ENCODE results near the gene MSX1. TPM values are rescaled to one million over a fixed set of nuclear protein-coding genes. Genes with fewer than 3 reads are reported as not detected.

Gene MSX1
- total RNA-seq, 1 experiment from 2014 or later: not detected

- Histone ChIP-seq H3K27ac (no peak overlapping the region), H3K4me3 (no peak overlapping the region), H3K4me1 (replicated peaks; ENCODE audit: insufficient read depth) (no peaks in the 10 kb centered on the region), H3K4me2 (no peak overlapping the region), H3K27me3 (ENCODE audit: insufficient read depth, low read depth) (no peaks in the 10 kb centered on the region), H3K9me2 (ENCODE audit: insufficient read depth) (no peaks in the 10 kb centered on the region), H4K20me1 (ENCODE audit: insufficient read depth) (no peaks in the 10 kb centered on the region), H3K36me3 (ENCODE audit: low read depth) (no peaks in the 10 kb centered on the region), H2AFZ (no peak overlapping the region), H3K79me2 (ENCODE audit: low read depth) (no peaks in the 10 kb centered on the region), H3K9me3 (ENCODE audit: insufficient read depth, low read depth) (no peaks in the 10 kb centered on the region), H3F3A (ENCODE audit: insufficient read depth, low read depth) (no peaks in the 10 kb centered on the region)
- ChIA-PET CTCF (no interaction called here), POLR2A (ENCODE audit: unreplicated experiment) (no interaction called here)
- no peak for DNase-seq
- intact Hi-C loops (cut with micrococcal nuclease; ENCODE audit: unreplicated experiment): no loop called here
- TF ChIP-seq CTCF (conservative IDR thresholded peaks at IDR 0.05) (no peak), EZH2 (IDR thresholded peaks at IDR 0.05; ENCODE audit: low read depth) (no peak)
- no TSS peak for BruUV-seq (replicated peaks)
Observed at GRCh38 chr4:4823621-4824162, 35.8 kb upstream of the MSX1 start.

GRCh38 chr4:4824232-4824631 is 35.2 kb upstream of the MSX1 start:
- no peaks in the 10 kb centered on the region for H3K27me3 ChIP-seq (ENCODE audit: insufficient read depth, low read depth)
- no peak overlapping the region for H3K4me3 ChIP-seq
- H3K9me2 ChIP-seq (ENCODE audit: insufficient read depth): no peaks in the 10 kb centered on the region
- CTCF ChIA-PET: no interaction called here
- no peak for TF ChIP-seq EZH2 (IDR thresholded peaks at IDR 0.05; ENCODE audit: low read depth)
- no peak for TF ChIP-seq CTCF (conservative IDR thresholded peaks at IDR 0.05)
- no TSS peak for BruUV-seq (replicated peaks)
- POLR2A ChIA-PET (ENCODE audit: unreplicated experiment): no interaction called here
- no peaks in the 10 kb centered on the region for H3F3A ChIP-seq (ENCODE audit: insufficient read depth, low read depth)
- H3K9me3 ChIP-seq (ENCODE audit: insufficient read depth, low read depth): no peaks in the 10 kb centered on the region
- no peak overlapping the region for H2AFZ ChIP-seq
- H3K79me2 ChIP-seq (ENCODE audit: low read depth): no peaks in the 10 kb centered on the region
- no peak overlapping the region for H3K27ac ChIP-seq
- H3K4me2 ChIP-seq: no peak overlapping the region
- no peaks in the 10 kb centered on the region for H4K20me1 ChIP-seq (ENCODE audit: insufficient read depth)
- intact Hi-C loops (cut with micrococcal nuclease; ENCODE audit: unreplicated experiment): no loop called here
- no peak for DNase-seq
- H3K4me1 ChIP-seq (replicated peaks; ENCODE audit: insufficient read depth): no peaks in the 10 kb centered on the region
- no peaks in the 10 kb centered on the region for H3K36me3 ChIP-seq (ENCODE audit: low read depth)

- H3F3A ChIP-seq (ENCODE audit: insufficient read depth, low read depth): no peaks in the 10 kb centered on the region
- H3K79me2 ChIP-seq (ENCODE audit: low read depth): no peaks in the 10 kb centered on the region
- no peaks in the 10 kb centered on the region for H3K27me3 ChIP-seq (ENCODE audit: insufficient read depth, low read depth)
- no peak overlapping the region for H3K4me3 ChIP-seq
- intact Hi-C loops (cut with micrococcal nuclease; ENCODE audit: unreplicated experiment): no loop called here
- H3K4me2 ChIP-seq: no peak overlapping the region
- no peak overlapping the region for H3K27ac ChIP-seq
- H3K4me1 ChIP-seq (replicated peaks; ENCODE audit: insufficient read depth): no peaks in the 10 kb centered on the region
- H2AFZ ChIP-seq: no peak overlapping the region
- DNase-seq: no peak
- no peak for TF ChIP-seq CTCF (conservative IDR thresholded peaks at IDR 0.05)
- TF ChIP-seq EZH2 (IDR thresholded peaks at IDR 0.05; ENCODE audit: low read depth): no peak
- H3K9me3 ChIP-seq (ENCODE audit: insufficient read depth, low read depth): no peaks in the 10 kb centered on the region
- H3K9me2 ChIP-seq (ENCODE audit: insufficient read depth): no peaks in the 10 kb centered on the region
- ChIA-PET CTCF (no interaction called here), POLR2A (ENCODE audit: unreplicated experiment) (no interaction called here)
- no TSS peak for BruUV-seq (replicated peaks)
- H3K36me3 ChIP-seq (ENCODE audit: low read depth): no peaks in the 10 kb centered on the region
- no peaks in the 10 kb centered on the region for H4K20me1 ChIP-seq (ENCODE audit: insufficient read depth)
Observed at GRCh38 chr4:4825431-4825830, 34.0 kb upstream of the MSX1 start.
